NCI-H2196 treated with DMSO at 0.1 percent for 48 hours (cell line): ENCODE data around the gene NR2C2AP.
"Not testable (repeated sequence)": the region's sequence is repeated elsewhere in the genome, so short reads cannot be mapped to it uniquely, and the experiment has no call there.

Source experiments
- DNase-seq: peaks from one replicate; lab custom pipeline; 2025; ENCODE audit not compliant: unreplicated experiment; lab: John Stamatoyannopoulos, UW

The NR2C2AP gene

DNA sequence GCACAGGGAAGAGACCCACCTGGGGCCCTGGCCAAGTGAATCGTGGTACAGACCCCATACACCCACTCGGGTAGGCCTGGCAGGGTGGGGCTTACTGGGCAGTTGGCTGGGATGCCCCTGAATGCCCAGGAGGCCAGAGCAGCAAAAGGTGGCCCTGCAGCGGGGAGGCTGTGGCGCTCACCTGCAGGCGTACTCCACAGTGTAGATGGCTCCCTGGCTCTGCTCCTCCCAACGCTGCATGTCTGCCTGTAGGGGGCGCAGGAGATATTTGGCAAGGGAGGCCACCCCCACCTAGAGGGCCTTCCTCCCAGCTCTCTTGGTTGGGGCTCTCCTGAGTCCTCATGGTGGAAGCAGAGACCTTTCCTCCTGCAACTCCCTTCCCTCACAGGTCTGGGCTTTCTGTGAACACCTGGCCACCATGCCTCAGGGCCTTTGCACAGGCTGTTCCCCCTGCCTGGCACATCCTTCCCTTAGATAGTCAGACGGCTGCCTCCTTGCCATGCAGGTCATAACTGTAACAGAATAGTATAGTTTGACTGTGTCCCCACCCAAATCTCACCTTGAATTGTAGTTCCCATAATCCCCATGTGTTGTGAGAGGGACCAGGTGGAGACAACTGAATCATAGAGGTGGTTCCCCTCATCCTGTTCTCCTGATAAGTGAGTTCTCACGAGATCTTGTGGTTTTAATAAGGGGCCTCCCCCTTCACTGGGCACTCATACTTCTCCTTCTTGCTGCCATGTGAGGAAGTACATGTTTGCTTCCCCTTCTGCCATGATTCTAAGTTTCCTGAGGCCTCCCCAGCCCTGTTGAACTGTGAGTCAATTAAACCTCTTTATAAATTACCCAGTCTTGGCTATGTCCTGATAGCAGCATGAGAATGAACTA, 17.1 kb downstream of the NR2C2AP start:
- peak; percentile 24 for DNase-seq

DNA sequence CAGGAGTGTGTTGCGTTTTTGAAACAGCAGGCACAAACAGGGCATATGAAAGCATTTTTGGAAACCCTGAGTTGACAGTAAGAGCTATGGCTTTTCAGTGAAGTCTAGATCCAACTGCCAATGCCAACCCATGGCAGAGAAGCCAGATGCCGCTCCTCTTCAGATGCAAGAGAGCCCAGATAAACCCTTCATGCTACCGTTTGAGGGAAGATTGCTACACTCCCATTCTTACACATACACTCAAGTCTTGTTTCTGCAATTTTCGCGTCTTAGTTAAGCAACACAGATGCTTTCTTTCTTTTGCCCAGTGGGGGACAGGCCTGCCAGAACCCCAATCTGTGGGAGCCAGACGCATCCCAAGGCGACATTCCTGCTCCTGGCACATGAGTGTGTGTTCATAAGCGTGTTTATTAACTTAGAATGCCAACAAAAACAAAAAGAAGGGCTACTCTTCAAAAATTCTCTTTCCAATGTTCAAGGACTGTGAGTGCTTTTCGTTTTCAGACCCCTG, 21.7 kb downstream of the NR2C2AP start:
- DNase-seq: no peak

DNA sequence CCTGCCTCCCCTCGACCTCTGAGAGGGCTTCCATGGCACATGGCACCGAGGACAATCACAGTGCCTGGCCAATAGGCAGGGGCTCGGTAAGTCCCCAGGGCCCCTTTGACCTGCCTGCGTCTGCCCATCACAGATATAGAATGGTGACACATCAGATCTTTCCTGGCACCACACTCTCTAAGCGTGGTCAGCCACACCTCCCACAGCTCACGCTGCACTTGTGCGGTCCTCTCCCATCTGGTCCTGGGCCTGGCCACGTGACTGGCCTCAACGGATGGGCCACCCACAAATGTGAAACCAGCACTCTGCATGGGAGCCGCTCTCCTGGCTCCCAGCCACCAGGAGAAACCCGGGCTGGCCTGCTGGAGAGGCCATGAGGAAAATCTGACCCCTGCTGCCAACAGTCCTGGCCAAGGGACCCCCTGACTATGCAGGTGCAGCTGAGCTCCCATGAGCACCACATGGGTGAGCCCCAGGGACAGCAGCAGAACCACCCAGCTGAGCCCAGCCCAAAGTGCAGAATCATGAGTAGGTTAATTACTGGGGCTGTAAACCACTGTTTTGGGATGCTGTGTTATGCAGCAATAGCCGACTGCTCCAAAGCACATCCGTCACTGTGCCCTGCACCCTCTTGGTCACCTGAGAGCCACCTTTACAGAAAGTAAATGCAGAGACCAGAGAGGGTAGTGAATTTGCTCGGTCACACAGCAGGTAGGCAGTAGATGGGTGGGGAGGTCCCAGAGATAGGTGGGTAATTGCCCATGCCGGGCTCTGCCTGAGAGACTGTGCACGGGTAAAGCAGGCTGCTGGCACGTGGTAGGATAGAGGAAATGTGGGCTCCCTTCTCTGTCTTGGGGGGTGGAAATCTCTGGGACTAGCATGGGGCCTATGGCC, 23.4 kb downstream of the NR2C2AP start:
- no peak for DNase-seq

DNA sequence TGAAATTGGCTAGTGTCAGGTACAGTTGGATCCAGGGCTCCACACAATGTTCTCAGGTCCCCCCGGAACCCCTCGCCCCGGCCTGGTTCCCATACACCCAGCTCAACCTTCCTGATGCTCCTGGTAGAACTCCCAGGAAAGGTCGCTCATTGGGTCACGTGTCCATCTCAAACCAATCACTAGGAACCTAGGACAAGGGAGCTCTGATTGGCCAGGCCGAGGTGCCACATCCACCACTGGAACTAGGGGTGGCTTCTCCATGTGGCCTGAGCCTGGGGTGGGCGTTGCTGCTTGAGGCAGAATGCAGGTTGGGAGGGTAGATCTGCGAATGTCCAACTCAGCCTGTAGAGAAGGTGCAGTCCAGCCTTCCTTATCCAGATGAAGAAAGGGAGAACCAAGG, 26.3 kb downstream of the NR2C2AP start:
- DNase-seq: no peak

DNA sequence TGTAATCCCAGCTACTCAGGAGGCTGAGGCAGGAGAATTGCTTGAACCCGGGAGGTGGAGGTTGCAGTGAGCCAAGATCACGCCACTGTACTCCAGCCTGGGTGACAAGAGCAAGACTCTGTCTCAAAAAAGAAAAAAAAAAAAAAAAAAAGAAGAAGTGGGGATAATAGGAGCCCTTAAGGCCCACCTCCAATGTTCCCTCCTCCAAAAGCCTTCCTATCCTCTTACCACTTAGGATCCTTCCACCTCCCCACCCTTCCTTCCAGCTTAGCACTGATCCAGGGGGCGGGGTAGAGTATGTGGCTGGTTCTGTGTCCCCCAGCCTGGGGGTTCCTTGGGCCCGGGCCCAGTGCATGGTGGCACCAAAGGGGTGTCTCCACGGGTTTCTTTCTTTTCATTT, 30.0 kb downstream of the NR2C2AP start:
- DNase-seq: not testable (repeated sequence)

DNA sequence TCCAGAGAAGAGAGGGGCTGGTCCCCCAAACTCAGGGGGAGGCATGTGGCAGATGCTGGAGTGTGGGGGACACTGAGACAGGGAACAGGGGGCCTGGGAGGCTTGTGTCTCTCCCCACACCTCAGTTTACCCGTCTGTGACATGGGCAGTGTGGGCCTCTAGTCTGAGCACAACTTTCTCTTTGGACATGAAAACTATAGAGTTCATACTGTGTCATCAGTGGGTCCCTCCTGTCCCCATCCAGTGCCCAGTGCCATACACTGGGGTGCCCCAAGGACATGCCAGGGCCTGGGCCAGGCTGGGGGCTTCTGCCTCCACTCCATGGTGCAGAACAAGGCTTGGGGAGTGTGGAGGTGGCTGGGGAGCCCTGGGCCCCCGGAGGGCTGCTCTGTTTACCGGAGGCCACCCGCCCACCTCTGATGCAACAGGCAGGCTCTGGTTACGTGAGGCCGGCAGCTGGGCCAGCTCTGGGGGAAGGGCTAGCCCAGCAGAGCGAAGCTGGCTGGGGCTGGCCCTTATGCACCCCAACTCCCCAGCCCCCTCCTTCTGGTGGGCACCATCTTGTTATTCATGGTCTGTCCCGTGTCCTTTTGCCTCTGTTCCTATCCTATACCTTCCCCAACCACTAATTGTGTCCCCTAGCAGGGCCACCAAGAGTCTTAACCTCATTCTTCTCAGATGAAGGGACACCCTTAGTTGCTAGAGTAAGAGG, 31.2 kb downstream of the NR2C2AP start:
- no peak for DNase-seq

DNA sequence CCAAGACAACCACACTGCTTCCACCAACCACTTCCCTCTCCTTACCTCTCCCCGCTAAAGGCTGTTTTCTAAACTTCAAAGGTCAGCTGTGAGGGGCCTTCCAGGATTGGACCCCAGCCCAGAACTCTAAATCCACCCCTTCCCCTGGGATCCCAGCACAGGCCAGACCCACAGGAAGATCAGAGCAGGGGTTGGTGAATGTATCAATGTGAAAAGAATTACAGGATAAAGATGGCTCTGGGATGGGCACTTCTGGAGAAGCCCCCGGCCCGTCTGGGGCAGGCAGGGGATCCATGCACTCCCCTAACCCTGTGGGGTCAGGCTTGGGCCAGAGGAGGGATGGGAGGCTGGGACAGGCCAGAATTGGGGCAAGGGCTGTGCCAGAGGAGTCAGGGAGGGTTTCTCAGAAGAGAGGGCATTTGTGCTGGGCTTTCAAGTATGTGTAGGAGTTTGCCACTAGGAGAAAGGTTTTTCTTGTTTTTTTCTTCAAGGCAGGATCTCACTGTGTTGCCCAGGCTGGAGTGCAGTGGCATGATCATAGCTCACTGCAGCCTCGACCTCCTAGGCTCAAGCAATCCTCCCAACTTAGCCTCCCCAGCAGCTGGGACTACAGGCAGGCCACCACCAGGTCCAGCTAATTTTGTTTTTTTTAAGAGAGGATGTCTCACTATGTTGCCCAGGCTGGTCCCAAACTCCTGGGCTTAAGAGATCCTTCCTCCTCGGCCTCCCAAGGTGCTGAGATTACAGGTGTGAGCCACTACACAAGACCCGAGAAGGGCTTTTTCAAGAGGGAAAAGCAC, 32.1 kb downstream of the NR2C2AP start:
- no peak for DNase-seq

DNA sequence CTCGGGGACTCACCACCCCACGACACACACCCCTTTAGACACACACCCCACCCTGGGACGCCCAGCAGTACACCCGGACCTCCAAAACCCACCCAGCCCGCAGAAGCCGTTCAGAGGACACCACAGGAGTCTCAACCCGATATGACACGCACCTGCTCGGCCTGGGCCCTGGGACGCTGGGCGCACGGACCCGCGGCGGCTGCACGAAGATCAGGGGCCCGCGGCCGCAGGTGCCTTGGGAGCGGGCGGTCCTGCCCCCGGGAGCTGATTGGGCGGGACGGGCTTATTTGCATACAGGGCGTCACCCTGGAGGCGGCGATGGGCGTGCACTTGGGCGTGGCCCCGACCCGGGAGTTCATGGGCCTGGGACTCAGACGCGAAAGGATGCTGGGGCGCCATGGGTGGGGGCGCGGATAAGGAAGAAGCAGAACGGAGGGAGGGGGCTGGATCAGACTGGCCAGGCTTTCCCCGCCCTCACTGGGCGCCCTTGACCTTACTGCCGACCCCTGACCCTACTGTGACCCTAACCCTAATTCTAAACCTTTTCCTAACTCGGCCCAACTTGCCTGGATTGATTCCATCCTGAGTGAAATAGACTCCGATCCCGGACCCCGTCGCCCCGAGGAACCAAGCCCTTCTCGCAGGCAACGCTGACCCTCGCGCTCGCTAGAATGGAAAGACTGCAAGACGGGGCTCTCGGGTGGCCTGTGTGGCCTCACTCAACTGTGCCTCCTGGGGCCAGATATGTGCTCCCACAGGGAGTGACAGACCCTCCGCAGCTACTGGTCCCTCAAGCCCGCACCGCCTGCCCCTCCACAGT, 33.0 kb downstream of the NR2C2AP start, which contains the start of gene MEF2B:
MEF2B (minus strand) TSS at position 211 of the 820 bp plus-strand sequence. CDS start 19,528 bp downstream, outside the sequence.
- DNase-seq: peak; percentile 60

DNA sequence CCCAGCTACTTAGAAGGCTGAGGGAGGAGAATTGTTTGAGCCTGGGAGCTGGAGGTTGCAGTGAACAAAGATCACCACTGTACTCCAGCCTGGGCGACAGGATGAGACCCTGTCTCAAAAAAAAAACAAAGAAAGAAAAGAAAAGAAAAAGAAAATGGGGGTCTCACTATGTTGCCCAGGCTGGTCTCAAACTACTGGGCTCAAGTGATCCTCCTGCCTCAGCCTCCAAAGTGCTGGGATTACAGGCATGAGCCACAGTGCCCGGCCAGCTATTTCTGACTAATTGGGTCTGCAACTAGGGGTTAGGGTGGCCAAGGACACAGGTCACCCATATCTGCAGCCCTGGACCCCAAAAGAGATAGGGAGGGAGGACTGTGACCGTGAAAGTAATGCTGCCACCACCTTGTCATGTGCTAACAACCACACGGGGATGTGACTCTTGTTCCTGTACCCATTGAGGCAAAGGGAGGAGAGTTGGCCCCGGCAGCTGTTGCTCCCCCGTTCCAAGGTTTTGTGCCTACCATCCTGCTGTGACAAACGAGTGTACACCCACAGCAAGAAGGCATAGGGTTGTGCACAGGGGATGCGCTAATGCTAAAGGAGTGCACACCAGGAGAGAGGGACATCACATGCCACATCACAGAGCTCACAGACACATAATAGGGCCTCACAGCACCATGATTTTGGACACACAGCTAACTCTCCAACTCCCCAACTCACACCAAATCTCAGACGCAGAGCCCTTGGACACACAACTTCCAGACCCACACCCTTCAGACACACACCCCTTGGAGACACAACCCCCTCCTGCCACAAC, 33.8 kb downstream of the NR2C2AP start:
- DNase-seq: no peak

DNA sequence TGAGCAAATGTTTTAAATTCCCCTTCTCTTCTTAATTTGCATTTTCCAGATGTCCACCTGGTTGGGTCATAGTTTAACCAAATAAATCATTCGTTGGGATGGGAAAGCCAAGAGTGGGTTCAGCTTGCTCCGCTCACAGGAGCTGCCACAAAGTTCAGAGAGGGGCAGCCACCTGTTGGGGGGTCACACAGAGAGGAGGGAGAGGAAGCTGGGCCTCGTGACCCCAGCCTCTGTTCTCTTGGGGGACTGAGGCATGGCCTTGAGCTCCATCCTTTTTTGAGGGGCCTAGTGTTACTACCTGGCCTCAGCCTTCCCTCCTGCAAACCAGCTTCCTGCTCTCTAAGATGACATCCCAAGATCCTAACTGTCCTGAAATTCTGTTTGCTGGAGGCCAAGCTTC, 35.6 kb downstream of the NR2C2AP start:
- no peak for DNase-seq

DNA sequence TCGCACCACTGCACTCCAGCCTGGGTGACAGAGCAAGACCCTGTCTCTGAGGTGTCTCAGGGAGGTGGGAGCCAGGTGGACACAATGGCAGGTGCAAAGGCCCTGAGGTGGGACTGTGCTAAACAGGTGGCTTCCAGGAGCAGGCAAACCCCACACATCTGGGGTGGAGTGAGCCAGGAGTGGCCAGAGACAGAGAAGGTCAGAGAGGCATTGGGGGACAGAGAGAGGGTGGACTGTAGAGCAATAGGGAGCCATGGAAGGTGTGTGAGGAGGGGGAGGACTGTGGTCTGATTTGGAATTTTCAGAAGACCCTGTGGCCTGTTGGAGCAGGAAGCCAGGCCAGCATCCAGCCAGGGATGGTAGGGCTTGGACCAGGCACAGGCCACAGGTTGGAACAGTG, 37.8 kb downstream of the NR2C2AP start:
- DNase-seq: no peak

DNA sequence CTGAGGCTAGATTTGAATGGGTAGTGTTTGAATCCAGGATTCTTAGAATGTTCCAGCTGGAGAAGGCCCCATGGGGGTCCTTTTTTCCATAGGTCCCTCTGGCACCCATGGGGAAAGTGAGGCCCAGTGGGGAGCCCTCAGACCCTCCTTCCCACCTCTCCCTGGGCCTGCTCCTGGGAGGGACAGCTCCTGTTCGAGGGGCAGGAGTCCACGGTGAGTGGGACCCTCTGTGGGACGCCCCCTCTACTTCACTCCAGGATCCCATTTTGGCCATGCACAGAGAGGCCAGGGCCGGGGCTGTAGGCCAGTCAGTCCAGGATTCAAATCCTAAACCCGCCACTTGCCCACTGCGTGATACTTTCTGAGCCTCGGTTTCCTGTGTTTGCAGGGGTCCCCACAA, 40.7 kb downstream of the NR2C2AP start:
- DNase-seq: no peak

DNA sequence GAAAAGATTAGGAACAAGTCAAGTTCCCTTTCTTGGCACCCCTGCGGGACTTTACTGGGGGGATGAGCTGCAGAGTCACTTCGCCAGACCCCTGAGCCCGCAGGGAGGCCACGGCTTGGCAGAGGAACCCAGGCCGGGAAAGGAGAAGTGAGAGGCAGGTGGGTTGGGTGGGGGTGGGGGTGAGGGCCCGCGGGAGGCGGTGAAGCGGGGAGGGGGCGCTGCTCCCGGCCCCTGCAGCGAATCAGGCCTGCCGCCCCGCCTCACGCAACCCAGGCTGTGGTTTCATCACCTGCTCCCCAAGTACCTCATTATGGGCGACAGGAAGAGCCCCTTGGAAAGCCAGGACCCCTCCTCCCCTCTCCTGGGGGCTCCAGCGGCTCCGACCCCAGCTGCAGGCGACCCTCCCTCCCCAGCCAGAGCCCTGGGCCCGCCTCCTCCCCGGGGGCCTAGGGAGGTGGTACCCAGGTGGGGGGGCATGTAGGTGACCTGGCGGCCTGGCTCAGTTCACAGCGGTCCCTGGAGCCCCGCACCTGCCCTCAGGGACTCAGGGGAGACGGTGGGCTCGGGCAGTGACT, 42.7 kb downstream of the NR2C2AP start:
- no peak for DNase-seq

DNA sequence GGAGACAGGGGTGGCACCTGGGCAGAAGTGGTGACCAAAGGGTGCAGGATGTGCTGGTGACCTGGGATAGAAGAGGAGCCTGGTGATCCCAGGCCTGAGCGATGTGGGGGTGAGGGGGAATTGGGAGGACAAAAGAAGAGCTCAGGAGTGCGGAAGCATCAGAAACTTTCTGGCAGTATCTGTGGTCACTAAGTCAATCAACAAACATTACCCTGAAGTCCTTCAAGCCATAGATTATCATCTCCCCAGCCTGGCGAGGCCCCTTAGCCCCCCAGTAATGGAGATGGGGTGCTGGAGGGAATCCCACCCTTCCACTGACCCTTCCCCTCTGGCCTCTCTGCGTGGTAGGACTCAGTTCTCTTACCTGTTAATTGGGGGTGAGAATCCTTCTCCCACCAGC, 43.7 kb downstream of the NR2C2AP start:
- DNase-seq: no peak

DNA sequence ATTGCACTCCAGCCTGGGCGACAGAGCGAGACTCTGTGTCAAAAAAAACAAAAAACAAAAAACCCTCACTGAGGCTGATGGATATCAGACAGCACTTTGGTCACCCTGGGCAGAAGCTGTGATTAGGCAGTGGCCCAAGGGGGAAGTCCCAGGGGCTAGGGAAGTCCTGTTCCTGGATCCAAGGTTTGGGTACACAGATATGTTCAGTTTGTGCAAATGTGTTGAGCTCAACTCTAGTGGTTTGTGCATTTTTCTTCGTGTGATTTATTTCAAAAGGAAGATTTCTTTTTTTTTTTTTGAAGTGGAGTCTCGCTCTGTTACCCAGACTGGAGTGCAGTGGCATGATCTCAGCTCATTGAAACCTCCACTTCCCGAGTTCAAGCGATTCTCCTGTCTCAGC, 45.4 kb downstream of the NR2C2AP start:
- no peak for DNase-seq

DNA sequence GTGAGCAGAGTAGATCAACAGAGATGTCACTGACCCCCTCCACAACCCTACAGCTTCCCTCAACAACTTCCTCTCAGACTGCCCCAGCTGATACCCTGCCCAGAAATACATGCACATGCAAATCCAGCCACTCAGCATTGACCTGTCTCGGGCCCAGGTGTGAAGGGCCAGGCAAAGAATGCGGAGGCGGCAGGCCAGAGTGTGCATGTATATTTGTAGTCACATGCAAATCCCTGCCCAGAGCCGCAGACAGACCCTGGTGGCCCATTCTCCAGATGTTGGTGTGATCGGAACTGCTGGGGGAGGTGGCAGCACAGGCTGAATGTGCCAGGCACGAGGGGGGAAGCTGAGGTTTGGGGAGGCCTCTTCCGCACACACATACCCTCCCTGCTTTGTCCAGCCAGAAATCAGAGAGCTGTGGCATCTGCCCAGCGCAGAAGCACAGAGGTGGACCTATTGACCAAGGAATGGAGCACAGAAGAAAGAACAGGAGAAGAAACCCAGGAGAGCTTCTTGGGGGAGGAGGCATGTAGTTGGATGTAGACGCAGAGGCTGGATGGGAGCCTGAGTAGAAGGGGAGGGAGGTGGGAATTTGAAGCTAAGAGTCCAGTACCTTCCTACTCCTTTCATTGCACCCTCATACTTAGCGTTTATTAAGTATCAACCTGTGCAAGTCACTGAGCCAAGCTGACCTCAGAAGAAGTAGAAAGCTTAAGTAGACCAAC, 47.6 kb downstream of the NR2C2AP start:
- DNase-seq: no peak

DNA sequence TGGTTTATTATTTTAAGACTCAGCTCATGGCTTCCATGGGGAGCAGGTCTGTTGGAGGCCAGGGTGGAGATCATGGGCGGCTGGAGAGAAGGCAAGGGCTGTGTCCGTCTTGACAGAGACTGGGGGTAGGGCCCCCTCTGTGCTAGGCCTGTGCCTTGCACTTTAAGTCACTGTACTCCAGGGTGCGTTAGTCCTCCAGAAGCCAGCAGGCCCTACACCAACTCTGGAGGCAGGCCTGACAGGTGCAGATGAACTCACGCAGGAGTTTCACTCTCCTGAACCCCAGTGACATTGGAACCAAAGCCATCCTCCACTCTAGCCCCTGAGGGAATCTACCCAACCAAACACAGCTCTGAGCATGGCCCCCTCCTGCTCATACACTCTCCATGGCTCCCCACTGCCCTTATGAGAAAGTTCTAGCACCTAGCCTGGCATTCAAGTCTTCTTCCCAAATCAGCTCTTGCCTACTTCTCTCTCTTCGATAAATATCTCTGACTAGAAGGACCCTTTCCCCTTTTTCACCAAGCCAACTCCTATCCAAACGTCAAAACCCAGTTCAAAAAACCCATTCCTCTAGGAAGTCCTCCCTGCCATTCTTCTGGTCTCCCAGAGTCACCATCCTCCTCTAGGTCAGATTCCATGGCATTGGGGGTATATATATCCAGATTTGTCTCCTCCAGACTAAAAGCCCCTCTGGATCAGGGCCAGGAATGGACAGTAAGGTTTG, 48.3 kb downstream of the NR2C2AP start:
- no peak for DNase-seq
